ENCODE results near the gene P2RX6.

P2RX6 gene

DNA sequence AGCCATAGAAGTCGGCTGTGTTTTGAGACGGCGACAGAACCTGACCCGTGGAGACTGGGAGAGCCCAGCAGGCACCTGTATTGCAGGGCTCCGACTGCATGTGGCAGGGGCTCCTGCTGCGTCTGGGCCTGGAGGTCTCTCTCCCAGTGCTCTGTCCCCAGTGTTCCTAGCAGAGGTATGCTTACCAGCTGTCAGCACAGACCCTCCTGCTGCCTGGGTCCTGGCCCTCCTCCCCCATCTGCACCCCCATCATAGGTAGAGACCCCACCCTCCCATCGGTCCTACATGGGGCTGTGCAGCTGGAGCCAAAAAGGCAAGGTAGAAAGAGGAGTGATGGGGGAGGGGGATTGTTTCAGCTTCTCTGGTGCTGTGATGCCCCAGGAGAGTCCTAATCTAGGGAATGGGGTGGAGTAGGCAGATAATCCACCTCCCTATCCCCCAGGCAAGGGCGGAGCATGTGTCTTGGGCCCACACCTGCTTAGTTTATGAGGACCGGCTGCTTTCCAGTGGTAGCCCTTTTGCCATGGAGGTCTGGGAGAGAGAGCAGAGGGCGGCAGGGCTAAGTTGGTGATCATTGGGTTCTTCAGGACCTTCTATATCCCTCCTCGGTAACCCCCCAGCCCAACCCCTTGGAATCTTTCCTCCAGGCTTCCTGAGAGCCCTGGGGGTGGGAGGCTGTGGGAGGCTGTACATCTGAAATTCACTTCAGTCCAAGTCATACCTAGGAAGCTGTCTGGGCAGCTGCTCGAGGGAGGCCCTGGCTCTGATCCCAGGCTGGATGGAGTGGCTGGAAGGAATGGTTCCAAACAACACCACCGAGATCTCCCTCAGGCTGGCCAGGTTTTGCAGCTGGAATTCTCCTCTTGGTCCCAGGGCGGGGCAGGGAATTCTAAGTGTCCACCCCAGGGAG lies 12.1 kb downstream of the P2RX6 start:
- no peak overlapping the region for H3K27ac ChIP-seq
- no peak for TF ChIP-seq ZFX (IDR thresholded peaks at IDR 0.05; ENCODE audit: borderline replicate concordance)
- TF ChIP-seq, protein P1, sequence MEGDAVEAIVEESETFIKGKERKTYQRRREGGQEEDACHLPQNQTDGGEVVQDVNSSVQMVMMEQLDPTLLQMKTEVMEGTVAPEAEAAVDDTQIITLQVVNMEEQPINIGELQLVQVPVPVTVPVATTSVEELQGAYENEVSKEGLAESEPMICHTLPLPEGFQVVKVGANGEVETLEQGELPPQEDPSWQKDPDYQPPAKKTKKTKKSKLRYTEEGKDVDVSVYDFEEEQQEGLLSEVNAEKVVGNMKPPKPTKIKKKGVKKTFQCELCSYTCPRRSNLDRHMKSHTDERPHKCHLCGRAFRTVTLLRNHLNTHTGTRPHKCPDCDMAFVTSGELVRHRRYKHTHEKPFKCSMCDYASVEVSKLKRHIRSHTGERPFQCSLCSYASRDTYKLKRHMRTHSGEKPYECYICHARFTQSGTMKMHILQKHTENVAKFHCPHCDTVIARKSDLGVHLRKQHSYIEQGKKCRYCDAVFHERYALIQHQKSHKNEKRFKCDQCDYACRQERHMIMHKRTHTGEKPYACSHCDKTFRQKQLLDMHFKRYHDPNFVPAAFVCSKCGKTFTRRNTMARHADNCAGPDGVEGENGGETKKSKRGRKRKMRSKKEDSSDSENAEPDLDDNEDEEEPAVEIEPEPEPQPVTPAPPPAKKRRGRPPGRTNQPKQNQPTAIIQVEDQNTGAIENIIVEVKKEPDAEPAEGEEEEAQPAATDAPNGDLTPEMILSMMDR (IDR thresholded peaks at IDR 0.05), result no peak

DNA sequence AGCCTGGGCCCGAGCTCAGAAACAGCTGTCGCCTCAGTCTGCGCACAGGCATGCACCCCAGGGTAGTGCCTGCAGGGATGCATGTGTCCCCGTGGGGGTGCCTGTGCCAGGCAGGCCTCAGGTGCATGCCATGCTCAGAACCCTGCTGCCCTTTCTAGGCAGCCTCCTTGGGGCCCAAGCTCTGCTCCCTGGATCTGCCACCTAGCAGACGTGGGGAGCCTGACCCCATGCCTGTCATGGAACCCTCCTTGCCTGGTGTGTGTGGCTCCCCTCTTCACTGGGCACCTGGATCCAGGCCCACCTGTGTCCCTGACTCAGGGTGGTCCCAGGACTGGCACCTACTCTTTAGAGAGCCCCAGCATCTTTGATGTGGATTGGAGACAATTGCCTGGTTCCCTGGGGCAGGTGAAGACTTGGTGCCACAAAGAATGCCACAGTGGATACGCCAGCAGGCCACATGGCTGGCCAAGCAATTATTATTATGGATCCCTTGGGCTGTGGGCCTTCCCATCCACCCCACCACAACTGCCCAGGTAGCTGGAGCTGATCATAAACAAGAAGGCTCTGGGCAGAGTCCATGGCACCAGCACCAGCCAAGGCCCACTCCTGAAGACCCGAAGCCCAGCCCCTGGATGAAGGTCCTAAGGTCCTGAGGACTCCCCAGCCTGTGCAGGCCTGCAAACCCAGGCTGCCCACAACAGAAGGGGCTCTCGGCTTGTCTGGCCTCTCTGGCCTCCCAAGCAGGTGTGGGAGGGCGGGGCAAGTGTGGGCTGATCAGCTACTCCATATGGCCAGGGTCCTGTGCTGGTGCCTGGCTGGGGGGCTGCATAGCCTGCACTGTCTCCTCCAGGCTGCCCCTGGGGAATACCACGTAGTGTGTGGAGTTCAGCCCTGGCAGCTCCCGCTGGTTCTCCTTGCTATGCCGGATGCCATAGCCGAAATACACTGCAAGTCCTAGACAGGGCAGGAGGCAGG lies 13.6 kb downstream of the P2RX6 start:
- TF ChIP-seq, protein P1 (IDR thresholded peaks at IDR 0.05), result no peak
- no peak for TF ChIP-seq ZFX (IDR thresholded peaks at IDR 0.05; ENCODE audit: borderline replicate concordance)
- H3K27ac ChIP-seq, result no peak overlapping the region

DNA sequence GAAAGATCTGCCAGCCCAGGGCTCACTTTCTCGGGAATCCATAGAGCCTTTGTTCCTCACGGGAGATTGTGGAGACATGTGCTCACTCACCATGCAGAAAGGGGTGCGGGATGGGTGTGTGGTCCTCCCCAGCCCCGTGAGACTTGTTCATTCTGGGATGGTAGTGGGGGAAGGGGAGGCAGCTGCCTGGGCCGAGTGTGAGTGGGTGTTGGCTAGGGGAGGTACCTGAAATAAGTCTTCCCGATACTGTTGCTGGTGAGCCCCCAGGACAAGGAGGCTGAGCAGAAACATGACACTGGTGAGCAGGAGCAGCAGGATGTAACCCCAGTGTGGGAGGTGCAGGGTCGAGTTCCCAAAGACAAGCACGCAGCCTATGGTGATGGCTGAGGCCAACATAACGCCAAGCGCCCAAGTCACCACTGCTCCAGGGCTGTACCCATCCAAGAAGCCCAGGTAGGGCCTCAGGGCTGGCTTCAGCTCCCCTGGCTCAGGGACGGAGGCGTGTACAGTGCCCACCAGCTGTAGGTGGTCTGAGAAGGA lies 14.6 kb downstream of the P2RX6 start:
- no peak overlapping the region for H3K27ac ChIP-seq
- TF ChIP-seq, protein P1 (IDR thresholded peaks at IDR 0.05), result no peak
- no peak for TF ChIP-seq ZFX (IDR thresholded peaks at IDR 0.05; ENCODE audit: borderline replicate concordance)

DNA sequence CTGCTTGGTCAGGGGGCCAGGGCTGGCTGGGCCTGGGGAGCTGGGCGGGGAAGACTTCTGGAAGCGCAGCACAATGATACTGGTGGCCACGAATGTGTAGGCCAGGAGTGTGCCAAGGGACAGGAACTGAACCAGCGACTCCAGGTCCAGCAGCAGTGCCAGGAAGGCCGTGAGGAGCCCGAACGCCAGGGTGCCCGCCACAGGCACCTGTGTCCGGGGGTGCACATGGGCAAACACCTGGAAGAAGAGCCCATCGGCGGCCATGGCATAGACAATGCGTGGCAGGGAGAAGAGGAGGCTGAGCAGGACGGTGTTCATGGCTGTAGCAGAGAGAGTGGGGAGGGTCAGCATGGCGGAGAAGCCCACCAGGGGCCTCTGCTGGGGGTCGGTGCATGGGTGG lies 15.1 kb downstream of the P2RX6 start:
- TF ChIP-seq ZFX (IDR thresholded peaks at IDR 0.05; ENCODE audit: borderline replicate concordance), result no peak
- TF ChIP-seq, protein P1 (IDR thresholded peaks at IDR 0.05), result no peak
- no peak overlapping the region for H3K27ac ChIP-seq

DNA sequence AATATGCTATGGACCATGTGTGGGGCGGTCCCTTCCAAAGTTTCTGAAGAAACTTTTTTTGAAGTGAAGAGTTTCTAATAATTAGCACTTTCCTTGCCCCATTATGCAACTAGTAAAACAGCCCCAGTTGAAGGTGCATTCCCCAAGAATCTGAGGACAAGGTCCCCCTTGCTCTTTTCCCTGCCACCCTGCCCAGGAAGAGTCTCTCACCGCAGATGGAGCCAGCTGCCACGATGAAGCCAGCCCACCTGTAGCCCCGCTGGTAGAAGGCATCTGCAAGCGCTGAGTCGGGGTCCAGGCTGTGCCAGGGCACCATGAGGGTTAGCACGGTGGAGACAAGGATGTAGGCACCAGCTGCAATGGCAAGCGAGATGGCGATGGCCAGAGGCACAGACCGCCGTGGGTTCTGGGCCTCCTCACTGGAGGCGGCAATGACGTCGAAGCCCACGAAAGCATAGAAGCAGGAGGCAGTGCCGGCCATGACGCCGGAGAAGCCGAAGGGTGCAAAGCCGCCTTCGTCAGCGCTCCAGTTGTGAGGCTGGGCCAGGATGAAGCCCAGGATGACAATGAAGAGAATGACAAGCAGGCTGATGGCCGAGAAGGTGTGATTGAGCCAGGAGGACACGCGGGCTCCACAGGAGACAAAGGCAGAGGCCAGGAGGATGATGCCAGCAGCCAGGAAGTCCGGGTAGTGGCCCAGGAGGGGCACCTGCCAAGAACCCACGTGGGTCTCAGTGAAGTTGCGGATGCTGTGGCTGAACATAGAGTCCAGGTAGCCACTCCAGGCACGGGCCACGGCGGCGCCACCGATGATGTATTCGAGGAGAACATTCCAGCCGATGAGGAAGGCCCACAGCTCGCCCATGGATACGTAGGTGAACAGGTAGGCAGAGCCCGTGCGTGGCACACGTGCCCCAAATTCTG lies 15.9 kb downstream of the P2RX6 start:
- no peak overlapping the region for H3K27ac ChIP-seq
- TF ChIP-seq, protein P1 (IDR thresholded peaks at IDR 0.05), result no peak
- TF ChIP-seq ZFX (IDR thresholded peaks at IDR 0.05; ENCODE audit: borderline replicate concordance), result no peak

DNA sequence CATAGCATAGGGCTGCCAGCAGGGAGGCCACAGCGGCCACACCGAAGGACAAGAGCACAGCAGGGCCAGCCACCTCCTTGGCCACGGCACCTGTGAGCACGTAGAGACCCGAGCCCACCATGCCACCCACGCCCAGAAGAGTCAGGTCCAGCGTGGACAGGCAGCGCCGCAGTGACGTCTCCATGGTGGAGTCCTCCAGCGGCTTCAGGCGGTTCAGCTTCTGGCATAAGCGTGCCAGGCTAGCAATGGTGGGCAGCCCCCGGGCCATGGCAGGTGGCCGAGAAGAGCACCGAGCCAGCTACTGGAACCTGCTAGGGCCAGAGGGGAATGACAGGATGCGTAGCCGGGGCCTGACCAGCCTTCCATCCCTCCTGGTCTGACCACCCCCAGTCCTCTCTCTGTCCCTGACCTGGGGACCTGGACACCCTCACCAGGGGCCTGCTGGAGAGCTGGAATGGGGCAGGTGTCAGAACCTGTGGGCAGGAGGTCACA lies 16.6 kb downstream of the P2RX6 start:
- TF ChIP-seq, protein P1 (IDR thresholded peaks at IDR 0.05), result no peak
- TF ChIP-seq ZFX (IDR thresholded peaks at IDR 0.05; ENCODE audit: borderline replicate concordance), result no peak

More for the DNA sequence above, 16.6 kb downstream of the P2RX6 start:
- H3K27ac ChIP-seq, result no peak overlapping the region
